IMR-90 (cell line): ENCODE results near the gene AGK.

Experiments
- BHLHE40 ChIP-seq: fragments of 150-350 bp; IDR thresholded peaks from 2 replicates; pipeline ENCODE4 v1.6.1; 2016; ENCODE audit warnings: mild to moderate bottlenecking, low read depth, low read length
- CEBPB ChIP-seq: IDR thresholded peaks from 2 replicates; pipeline ENCODE4 v1.6.1; 2012; ENCODE audit warnings: low read depth, low read length, improper control_type of control experiment
- CHD1 ChIP-seq: IDR thresholded peaks from 2 replicates; pipeline ENCODE4 v1.6.1; 2012; ENCODE audit warnings: low read depth, low read length, improper control_type of control experiment
- MAFK ChIP-seq: IDR thresholded peaks from 2 replicates; pipeline ENCODE4 v1.6.1; 2012; ENCODE audit warnings: low read depth, low read length, improper control_type of control experiment
- MAZ ChIP-seq: IDR thresholded peaks from 2 replicates; pipeline ENCODE4 v1.6.1; 2012; ENCODE audit warnings: low read depth, mild to moderate bottlenecking, low read length, improper control_type of control experiment, moderate library complexity, borderline replicate concordance
- MXI1 ChIP-seq: IDR thresholded peaks from 2 replicates; pipeline ENCODE4 v1.6.1; 2012; ENCODE audit warnings: low read depth, mild to moderate bottlenecking, low read length, moderate library complexity, borderline replicate concordance
- NFE2L2 ChIP-seq: fragments of 150-350 bp; IDR thresholded peaks from 2 replicates; pipeline ENCODE4 v1.6.1; 2016; ENCODE audit warnings: low read depth, mild to moderate bottlenecking, low read length
- POLR2A ChIP-seq: IDR thresholded peaks from 2 replicates; pipeline ENCODE4 v1.6.1; 2012; ENCODE audit warnings: mild to moderate bottlenecking, low read depth, low read length
- RAD21 ChIP-seq: IDR thresholded peaks from 2 replicates; pipeline ENCODE4 v1.6.1; 2012; ENCODE audit warnings: low read length, improper control_type of control experiment
- RFX5 ChIP-seq: IDR thresholded peaks from 2 replicates; pipeline ENCODE4 v1.8.0; 2012; ENCODE audit warnings: low read depth, mild to moderate bottlenecking, low read length, moderate library complexity
- SMC3 ChIP-seq: fragments of 150-350 bp; IDR thresholded peaks from 2 replicates; pipeline ENCODE4 v1.6.1; 2016; ENCODE audit warnings: low read depth, mild to moderate bottlenecking, antibody characterized with exemption, low read length, moderate library complexity
- TF ChIP-seq, protein P1 (sequence below): conservative IDR thresholded peaks from 2 replicates; pipeline ENCODE4 v1.5.1; 2012; ENCODE audit warnings: mild to moderate bottlenecking, low read depth, low read length, improper control_type of control experiment

DNA sequence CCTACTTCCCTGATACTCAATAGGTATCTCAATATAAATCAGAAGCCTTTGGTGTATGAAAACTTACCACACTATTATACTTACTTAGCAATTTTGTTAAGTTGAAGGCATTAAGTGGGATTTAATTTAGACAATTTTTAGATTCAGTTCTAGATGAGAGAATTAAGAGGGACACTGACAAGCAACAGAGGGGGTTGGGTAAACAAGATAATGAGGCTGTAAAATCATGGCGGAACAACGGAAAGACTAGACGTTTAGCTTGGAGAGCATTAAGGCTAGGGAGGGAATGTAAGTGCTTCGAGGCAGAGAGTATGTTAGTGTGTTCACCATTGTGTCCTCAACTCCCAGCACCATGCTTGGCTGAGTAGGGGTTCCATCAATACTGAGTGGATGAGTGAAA, 79.4 kb downstream of the AGK start:
- TF ChIP-seq POLR2A (no peak), MXI1 (no peak), RAD21 (no peak), NFE2L2 (no peak), MAZ (no peak), CHD1 (no peak), SMC3 (no peak), MAFK (no peak), CEBPB (no peak), BHLHE40 (no peak), RFX5 (no peak)
- TF ChIP-seq, protein P1, sequence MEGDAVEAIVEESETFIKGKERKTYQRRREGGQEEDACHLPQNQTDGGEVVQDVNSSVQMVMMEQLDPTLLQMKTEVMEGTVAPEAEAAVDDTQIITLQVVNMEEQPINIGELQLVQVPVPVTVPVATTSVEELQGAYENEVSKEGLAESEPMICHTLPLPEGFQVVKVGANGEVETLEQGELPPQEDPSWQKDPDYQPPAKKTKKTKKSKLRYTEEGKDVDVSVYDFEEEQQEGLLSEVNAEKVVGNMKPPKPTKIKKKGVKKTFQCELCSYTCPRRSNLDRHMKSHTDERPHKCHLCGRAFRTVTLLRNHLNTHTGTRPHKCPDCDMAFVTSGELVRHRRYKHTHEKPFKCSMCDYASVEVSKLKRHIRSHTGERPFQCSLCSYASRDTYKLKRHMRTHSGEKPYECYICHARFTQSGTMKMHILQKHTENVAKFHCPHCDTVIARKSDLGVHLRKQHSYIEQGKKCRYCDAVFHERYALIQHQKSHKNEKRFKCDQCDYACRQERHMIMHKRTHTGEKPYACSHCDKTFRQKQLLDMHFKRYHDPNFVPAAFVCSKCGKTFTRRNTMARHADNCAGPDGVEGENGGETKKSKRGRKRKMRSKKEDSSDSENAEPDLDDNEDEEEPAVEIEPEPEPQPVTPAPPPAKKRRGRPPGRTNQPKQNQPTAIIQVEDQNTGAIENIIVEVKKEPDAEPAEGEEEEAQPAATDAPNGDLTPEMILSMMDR, result no peak
